ENCODE results near the gene C8G. TPM values are rescaled to one million over a fixed set of nuclear protein-coding genes. Genes with fewer than 3 reads are reported as not detected.

C8G gene
- total RNA-seq, 1 donor from 2014 or later: not detected

GRCh38 chr9:136964833-136965422, 19.9 kb downstream of the C8G start:
- Histone ChIP-seq H3K4me1 (peaks cover 34% of the 10 kb centered on the region), H3K4me3 (no peak overlapping the region), H3K27ac (no peak overlapping the region), H3K9me3 (no peaks in the 10 kb centered on the region), H3K27me3 (no peaks in the 10 kb centered on the region), H3K36me3 (no peaks in the 10 kb centered on the region)
- no peak for DNase-seq (ENCODE audit: extremely low spot score in 2 of 2)
- TF ChIP-seq CTCF (IDR thresholded peaks at IDR 0.05) (no peak), POLR2AphosphoS5 (IDR thresholded peaks at IDR 0.05; ENCODE audit: insufficient read depth in 1 of 2, low read depth in 1 of 2) (no peak), POLR2A (IDR thresholded peaks at IDR 0.05) (no peak)
- intact Hi-C loops (cut with DNase I): no loop called here

GRCh38 chr9:136965771-136966484, 20.9 kb downstream of the C8G start:
- TF ChIP-seq POLR2A (IDR thresholded peaks at IDR 0.05): no peak
- peak in 1 of 2 donors; percentile 35 for TF ChIP-seq POLR2AphosphoS5 (IDR thresholded peaks at IDR 0.05; ENCODE audit: insufficient read depth in 1 of 2, low read depth in 1 of 2)
- H3K36me3 ChIP-seq: no peaks in the 10 kb centered on the region
- no peaks in the 10 kb centered on the region for H3K9me3 ChIP-seq

GRCh38 chr9:136968333-136969127, 23.5 kb downstream of the C8G start:
- H3K27me3 ChIP-seq: no peaks in the 10 kb centered on the region

More at GRCh38 chr9:136965771-136966484, 20.9 kb downstream of the C8G start:
- Histone ChIP-seq H3K4me1 (peaks cover 32% of the 10 kb centered on the region), H3K27me3 (no peaks in the 10 kb centered on the region), H3K4me3 (no peak overlapping the region), H3K27ac (no peak overlapping the region)
- DNase-seq (ENCODE audit: extremely low spot score in 2 of 2): no peak
- intact Hi-C loops (cut with DNase I): no loop called here

GRCh38 chr9:136969150-136969549, 24.1 kb downstream of the C8G start:
- no peaks in the 10 kb centered on the region for H3K9me3 ChIP-seq
- no peak for DNase-seq (ENCODE audit: extremely low spot score in 2 of 2)
- TF ChIP-seq POLR2A (IDR thresholded peaks at IDR 0.05) (no peak), CTCF (IDR thresholded peaks at IDR 0.05) (no peak), POLR2AphosphoS5 (IDR thresholded peaks at IDR 0.05; ENCODE audit: insufficient read depth in 1 of 2, low read depth in 1 of 2) (no peak)
- H3K27ac ChIP-seq: no peak overlapping the region
- intact Hi-C loops (cut with DNase I): no loop called here
- H3K27me3 ChIP-seq: no peaks in the 10 kb centered on the region
- no peaks in the 10 kb centered on the region for H3K36me3 ChIP-seq
- peaks cover 18% of the 10 kb centered on the region for H3K4me1 ChIP-seq
- no peak overlapping the region for H3K4me3 ChIP-seq

More at GRCh38 chr9:136968333-136969127, 23.5 kb downstream of the C8G start:
- TF ChIP-seq CTCF (IDR thresholded peaks at IDR 0.05) (no peak), POLR2A (IDR thresholded peaks at IDR 0.05) (no peak), POLR2AphosphoS5 (IDR thresholded peaks at IDR 0.05; ENCODE audit: insufficient read depth in 1 of 2, low read depth in 1 of 2) (no peak)
- Histone ChIP-seq H3K4me3 (no peak overlapping the region), H3K36me3 (no peaks in the 10 kb centered on the region), H3K4me1 (peaks cover 19% of the 10 kb centered on the region), H3K9me3 (no peaks in the 10 kb centered on the region), H3K27ac (no peak overlapping the region)
- intact Hi-C loops (cut with DNase I): no loop called here
- no peak for DNase-seq (ENCODE audit: extremely low spot score in 2 of 2)

GRCh38 chr9:136969774-136970173, 24.7 kb downstream of the C8G start:
- H3K27me3 ChIP-seq: no peaks in the 10 kb centered on the region
- no peak overlapping the region for H3K27ac ChIP-seq
- no peak for TF ChIP-seq POLR2AphosphoS5 (IDR thresholded peaks at IDR 0.05; ENCODE audit: insufficient read depth in 1 of 2, low read depth in 1 of 2)
- TF ChIP-seq CTCF (IDR thresholded peaks at IDR 0.05): no peak
- no peak for TF ChIP-seq POLR2A (IDR thresholded peaks at IDR 0.05)
- intact Hi-C loops (cut with DNase I): no loop called here
- peaks cover 18% of the 10 kb centered on the region for H3K4me1 ChIP-seq
- no peaks in the 10 kb centered on the region for H3K36me3 ChIP-seq
- H3K9me3 ChIP-seq: no peaks in the 10 kb centered on the region
- no peak overlapping the region for H3K4me3 ChIP-seq
- DNase-seq (ENCODE audit: extremely low spot score in 2 of 2): no peak

Data from vagina (tissue), 2 donors.